HPDE6-E6E7 (cell line): ENCODE data around the gene VKORC1L1.
A peak's percentile ranks its signal among the peaks of the same experiment; 100 is the strongest.
"Not testable (repeated sequence)": the region's sequence is repeated elsewhere in the genome, so short reads cannot be mapped to it uniquely, and the experiment has no call there.

Experiments
- DNase-seq: peaks from one replicate; pipeline ENCODE4 v3.0.0; 2011; ENCODE audit warnings: missing footprints; ENCODE audit errors: extremely low spot score

VKORC1L1 gene

DNA sequence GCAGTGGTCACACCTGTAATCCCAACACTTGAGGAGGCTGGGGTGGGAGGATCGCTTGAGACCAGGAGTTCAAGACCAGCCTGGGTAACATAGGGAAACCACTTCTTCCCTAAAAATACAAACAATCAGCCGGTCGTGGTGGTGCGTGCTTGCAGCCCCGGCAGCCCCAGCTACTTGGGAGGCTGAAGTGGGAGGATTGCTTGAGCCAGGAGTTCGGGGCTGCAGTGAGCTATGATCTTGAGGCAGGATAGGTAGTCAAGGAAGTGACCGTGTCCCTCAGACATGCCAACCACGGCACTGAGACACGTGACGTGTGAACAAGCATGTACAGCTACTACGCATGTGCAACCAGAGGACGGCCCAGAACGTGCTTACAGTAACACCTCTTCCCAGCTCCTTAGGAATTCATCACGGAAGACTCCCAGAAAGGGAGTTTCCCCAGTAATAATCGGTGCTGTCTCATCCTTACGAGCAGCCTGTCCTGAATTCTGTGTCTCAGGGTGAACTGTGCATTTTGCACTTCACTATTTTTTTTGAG, 103.9 kb downstream of the VKORC1L1 start:
- no peak for DNase-seq

DNA sequence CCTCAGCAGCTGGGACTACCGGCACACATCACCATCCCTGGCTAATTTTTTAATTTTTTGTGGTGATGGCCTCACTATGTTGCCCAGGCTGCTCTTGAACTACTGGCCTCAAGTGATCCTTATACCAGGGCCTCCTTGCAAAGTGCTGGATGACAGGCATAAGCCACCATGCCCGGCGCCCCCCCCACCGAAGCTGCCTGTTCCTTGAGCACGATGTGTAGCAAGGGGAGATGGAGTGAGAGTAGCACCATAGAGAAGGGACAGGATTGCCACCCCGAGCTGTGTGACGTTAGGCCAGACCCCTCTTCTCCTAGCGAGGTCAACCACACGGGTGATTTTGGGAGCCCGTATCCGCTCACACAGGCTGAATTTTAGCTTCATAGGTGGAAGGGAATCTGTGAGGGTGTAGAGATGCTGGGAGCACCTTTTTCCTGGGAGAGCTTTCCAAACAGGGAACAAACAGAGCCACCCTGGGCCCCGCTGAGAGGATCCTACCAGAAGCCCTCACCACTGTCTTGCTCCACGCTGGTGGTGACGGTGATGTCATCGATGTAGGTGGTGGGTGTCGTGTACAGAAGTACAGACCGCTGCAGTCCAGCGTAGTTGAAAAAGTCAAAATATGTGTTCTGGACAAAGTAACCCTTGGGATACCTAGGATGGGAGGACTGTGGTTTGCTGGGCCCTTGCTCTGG, 106.2 kb downstream of the VKORC1L1 start:
- no peak for DNase-seq

DNA sequence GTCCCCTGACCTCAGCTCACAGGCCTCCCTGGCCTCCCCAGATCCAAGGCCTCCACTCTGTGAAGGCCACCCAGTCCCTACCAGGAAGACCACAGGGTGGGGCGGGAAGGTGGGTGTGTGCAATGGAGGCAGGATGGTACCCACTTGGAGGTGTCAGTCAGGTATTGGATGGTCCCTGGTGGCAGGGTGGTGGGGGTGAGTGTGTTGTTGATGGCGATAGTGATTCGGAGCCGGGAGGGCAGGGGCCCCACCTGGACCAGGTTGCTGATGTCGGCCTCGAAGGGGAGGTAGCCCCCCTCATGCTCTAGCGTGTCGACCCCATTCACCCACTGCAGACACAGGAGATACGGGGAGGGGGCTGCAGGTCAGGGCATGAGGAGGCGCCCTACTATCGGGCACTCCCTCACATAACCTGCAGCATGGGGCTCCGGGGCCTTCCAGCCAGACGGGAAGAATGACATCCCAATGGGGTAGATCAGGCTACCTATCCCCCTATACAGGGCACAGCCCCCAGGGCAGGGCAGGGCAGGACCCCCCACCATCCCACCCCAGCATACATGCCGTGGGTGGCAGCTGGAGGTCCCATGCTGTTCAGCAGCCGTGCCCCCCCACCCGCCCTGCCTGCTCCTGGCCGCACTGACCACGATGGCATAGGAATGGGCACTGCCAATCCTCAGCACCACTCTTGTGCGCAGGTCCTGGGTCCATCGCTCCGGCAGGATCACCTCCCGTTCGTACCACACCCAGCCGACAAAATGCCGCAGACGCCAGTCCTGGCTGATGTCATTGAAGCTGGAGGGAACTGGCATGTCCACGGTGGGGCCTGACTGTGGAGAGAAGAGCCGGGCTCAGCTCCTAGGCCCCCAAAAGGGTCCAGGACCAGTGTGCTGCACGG, 107.0 kb downstream of the VKORC1L1 start:
- no peak for DNase-seq

DNA sequence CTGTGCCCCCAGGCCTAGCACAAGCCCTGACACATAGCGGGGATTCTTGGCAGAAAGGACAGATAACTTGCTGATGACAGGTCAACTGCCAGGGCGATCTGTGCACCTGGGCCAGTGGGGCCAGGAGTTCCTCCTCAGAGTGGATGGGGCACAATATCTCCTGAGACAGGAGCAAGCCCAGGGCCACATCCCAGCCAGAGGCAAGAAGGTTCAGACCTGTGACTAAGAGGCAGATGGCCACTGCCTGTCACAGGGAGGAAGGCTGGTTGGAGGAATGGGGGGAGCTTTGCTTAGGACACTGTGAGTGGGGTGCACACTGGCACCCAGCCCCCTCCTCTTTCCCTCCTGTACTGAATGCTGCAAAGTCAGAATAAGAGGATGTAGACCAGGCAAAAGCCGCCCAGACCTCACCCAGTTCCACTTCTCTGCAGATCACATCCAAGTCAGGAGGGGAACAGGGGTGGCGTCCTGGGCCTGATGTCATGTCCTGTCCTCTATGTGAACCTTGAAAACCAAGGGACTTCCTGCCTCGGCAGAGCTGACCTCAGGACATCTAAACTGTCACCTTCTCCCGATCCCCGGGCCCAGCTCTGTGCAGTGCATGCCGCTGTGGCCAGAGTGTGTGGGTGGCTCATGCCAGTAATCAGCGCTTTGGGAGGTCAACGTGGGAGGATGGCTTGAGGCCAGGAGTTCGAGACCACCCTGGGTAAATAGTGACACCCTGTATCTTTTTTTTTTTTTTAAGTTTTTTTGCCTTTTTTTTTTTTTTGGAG, 107.8 kb downstream of the VKORC1L1 start:
- DNase-seq: no peak

DNA sequence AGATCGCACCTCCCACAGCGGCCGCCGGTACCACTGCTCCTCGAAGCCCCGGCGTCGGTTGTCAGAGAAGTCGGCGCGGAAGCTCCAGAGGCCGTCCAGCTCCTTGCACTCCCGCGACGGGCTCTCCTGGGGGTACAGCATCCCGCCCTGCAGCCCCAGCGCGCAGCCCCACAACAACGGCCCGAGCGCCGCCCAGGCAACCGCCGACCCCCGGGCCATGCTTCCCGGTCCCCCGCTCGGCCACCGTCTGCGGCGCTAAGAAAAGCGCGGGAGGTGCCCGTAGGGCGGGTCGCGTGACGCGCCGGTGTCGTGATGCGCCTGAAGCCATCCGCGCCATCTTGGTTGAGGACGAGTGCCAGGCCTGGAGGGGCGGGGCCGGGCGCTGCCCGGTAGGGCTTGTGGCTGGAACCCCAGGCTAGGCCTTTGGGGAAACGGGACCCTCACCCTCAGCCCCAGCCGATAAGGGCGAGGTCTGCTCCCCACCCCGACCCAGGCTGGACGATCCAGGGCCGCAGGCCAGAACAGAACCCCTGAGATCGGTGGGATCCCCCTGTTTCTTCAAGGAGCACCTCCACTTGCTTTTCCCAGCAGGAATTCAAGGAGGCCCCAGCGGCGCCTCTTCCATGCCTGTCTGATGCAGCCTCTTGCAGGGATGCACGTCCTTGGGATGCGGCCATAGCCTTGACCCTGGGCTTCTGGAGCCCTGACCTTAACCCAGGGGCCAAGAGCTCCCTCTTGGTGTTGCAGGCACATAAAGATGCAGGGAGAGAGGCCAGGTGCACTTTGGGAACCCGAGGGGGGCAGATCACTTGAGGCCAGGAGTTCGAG, 109.3 kb downstream of the VKORC1L1 start, which contains the start of gene GUSB:
Gene GUSB, minus strand, starts transcription at position 249 of the 828 bp plus-strand sequence. Its CDS starts 30 bp downstream, at position 219.
- DNase-seq: peak; percentile 83

DNA sequence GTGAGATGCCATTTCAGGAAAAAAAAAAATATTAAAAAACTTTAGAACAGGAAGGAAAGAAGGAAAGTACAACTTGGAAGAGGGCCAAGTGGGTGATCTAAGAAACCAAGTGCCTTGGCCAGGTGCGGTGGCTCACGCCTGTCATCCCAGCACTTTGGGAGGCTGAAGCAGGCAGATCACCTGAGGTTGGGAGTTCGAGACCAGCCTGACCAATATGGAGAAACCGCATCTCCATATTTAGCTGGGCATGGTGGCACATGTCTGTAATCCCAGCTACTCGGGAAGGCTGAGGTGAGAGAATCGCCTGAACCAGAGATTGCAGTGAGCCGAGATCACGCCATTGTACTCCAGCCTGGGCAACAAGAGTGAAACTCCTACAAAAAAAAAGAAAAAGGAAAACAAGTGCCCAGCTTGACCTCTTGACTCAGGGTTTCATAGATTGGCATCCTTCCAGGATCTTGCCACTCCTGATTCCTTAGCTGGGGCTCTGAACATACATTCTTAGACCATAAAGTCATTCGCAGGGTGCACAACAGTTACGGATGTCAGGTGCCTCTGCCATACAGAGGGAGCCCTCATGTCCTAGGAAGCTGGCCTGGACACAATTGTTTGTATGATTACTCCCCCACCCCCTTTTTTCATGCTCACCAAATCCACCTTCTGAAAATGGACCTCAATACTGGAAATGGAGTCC, 111.2 kb downstream of the VKORC1L1 start:
- DNase-seq: peak; percentile 86

DNA sequence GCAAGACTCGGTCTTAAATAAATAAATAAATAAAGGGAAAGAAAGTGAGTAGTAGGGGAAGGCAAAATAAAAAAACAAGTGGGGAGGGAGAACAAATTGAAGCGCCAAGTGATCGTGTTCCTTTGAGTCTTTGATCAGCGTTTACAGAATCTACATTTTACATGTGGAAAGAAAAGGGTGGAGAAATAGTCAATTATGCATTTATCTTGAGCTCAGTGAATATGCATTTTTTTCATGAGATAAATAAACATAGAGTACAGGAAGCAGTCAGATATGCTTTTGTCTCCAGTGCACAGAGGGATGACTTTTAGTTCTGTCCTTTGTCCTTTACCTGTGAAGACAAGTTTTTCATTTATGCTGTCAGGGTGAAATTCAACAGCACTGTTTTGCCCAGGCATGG, 115.2 kb downstream of the VKORC1L1 start:
- no peak for DNase-seq

DNA sequence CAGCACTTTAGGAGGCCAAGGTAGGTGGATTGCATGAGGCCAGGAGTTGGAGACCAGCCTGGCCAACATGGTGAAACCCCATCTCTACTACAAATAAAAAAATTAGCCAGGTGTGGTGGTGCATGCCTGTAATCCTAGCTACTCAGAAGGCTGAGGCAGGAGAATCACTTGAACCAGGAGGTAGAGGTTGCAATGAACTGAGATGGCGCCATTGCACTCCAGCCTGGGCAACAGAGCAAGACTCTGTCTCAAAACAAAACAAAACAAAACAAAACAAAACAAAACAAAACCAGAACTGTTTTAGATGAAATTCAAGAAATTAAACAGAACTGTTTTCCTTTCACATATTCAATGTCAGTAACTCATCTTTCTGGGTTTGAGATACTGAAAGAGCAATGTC, 115.6 kb downstream of the VKORC1L1 start:
- DNase-seq: not testable (repeated sequence)

DNA sequence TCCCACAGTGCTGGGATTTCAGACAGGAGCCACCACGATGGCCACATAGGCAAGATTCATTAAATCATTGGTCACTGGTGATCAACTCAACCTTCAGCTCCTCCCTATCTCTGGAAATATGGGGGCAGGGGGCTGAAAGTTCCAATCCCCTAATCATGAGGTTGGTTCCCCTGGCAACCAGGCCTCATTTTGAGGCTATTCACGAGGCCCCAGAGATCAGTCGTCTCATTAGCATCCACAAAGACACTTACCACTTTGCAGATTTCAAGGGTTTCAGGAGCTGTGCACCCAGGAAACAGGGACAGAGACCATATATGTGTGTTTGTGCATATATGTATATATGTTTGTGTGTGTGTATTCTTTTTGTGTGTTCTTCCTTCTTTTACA, 116.8 kb downstream of the VKORC1L1 start:
- no peak for DNase-seq

DNA sequence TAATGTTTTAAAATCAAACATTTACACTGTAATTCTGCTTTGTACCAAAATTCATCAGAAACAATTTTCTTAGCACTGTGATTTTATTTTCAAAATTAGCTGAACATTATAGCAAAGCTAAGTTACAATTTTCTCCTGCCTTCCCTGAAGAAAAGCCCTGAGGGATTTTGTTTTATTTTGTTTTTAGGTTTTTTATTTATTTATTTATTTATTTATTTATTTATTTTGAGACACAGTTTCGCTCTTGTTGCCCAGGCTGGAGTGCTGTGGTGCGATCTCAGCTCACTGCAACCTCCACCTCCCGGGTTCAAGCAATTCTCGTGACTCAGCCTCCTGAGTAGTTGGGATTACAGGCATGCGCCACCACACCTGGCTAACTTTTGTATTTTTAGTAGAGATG, 119.0 kb downstream of the VKORC1L1 start:
- not testable (repeated sequence) for DNase-seq

DNA sequence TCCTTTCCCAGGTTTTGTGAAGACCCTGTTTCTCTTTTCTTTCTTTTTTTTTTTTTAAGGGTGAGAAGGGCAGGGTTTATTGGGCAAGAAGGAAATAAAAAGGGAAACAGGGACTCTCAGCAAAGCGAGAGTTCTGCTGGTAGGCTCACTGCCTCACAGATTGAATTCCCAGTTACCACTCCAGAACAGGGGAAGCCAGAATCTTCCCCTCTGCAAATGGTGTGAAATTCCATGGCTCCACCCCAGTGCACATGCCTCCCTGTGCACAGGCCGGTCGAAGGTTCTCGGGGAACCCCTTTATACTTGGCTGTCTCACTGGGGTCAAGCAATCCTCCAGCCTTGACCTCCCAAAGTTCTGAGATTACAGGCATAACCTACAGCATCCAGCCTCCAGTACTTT, 119.7 kb downstream of the VKORC1L1 start:
- no peak for DNase-seq

DNA sequence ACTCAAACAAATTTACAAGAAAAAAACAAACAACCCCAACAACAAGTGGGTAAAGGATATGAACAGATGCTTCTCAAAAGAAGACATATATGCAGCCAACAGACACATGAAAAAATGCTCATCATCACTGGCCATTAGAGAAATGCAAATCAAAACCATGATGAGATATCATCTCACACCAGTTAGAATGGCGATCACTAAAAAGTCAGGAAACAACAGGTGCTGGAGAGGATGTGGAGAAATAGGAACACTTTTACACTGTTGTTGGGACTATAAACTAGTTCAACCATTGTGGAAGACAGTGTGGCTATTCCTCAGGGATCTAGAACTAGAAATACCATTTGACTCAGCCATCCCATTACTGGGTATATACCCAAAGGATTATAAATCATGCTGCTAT, 122.1 kb downstream of the VKORC1L1 start:
- not testable (repeated sequence) for DNase-seq

DNA sequence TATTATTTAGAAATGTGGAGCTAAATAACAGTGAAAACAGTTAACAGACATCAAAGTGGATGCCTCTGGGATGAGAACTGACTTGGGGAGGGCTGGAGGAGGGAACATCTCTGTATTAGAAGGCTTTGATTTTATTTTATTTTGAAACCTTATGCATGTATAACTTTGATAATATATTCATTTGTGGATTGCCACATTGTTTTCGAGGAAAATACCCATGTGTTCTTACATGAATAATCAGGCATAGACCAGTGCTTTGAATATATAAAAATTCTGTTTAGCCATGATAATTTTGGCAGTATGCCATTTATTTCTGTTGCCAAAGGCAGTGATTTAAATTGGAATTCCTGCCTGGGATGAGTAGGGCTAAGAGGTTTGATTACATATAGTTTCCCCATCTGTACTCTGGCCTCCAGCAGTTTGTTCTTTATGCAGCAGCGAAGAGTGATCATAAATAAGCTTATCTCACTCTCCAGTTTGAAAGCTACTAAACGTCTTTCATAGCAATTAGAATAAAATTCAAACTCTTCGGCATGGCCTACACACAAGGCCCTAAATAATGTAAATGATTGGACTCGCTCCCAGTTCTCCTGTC, 128.0 kb downstream of the VKORC1L1 start:
- DNase-seq: not testable (repeated sequence)

DNA sequence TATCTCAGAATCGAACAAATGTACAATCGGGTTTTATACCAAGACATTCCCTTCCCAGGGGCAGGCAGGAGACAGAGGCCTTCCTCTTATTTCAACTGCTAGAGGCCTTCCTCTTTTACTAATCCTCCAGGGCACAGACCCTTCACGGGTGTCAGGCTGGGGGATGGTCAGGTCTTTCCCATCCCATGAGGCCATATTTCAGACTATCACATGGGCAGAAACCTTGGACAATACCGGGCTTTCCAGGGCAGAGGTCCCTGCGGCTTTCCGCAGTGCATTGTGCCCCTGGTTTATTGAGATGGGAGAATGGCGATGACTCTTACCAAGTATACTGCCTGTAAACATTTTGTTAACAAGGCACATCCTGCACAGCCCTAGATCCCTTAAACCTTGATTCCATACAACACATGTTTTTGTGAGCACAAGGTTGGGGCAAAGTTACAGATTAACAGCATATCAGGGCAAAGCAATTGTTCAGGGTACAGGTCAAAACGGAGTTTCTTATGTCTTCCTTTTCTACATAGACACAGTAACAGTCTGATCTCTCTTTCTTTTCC, 132.3 kb downstream of the VKORC1L1 start:
- not testable (repeated sequence) for DNase-seq

DNA sequence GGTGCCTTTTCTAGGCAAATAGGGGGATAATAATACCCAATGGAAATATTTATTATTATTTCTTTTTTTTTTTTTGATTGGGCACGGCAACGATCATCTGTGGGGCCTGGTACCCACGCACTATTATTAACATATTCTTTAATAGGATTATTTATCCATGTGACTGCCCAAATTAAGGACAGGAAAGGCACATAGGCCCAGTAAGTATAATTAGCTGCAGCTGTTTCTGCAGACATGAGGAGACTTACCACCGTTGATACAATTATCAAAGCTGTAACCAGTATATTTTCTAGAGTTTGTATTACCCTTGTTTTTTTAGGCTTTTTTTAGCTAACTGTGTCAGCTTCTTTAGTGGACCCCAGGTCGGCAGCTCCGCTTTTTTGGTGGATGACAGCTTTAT, 134.4 kb downstream of the VKORC1L1 start:
- DNase-seq: no peak
